ENCODE data around the gene NGDN.

The NGDN gene

GRCh38 chr14:23469906-23470403, 452 bp downstream of the NGDN start:
- DNase-seq (ENCODE audit: low read depth in 2 of 2) = no peak

GRCh38 chr14:23470947-23471346, 1.4 kb downstream of the NGDN start:
- DNase-seq (ENCODE audit: low read depth in 2 of 2) = no peak

- peak; percentile 9 to 45 for DNase-seq (ENCODE audit: low read depth in 2 of 2)
Measured at GRCh38 chr14:23478109-23478759, 8.7 kb downstream of the NGDN start.

- no peak for DNase-seq (ENCODE audit: low read depth in 2 of 2)
Measured at GRCh38 chr14:23481362-23481970, 12.0 kb downstream of the NGDN start.

- DNase-seq (ENCODE audit: low read depth in 2 of 2) = no peak
Measured at GRCh38 chr14:23481979-23482822, 12.7 kb downstream of the NGDN start.

GRCh38 chr14:23482823-23483148, 13.3 kb downstream of the NGDN start:
- DNase-seq (ENCODE audit: low read depth in 2 of 2) = no peak

GRCh38 chr14:23483236-23483854, 13.8 kb downstream of the NGDN start:
- DNase-seq (ENCODE audit: low read depth in 2 of 2) = no peak

- no peak for DNase-seq (ENCODE audit: low read depth in 2 of 2)
Measured at GRCh38 chr14:23485326-23485725, 15.8 kb downstream of the NGDN start.

GRCh38 chr14:23486036-23486435, 16.5 kb downstream of the NGDN start:
- no peak for DNase-seq (ENCODE audit: low read depth in 2 of 2)

GRCh38 chr14:23487216-23487615, 17.7 kb downstream of the NGDN start:
- DNase-seq (ENCODE audit: low read depth in 2 of 2) = no peak

- no peak for DNase-seq (ENCODE audit: low read depth in 2 of 2)
Measured at GRCh38 chr14:23492618-23493272, 23.2 kb downstream of the NGDN start.

GRCh38 chr14:23494223-23494622, 24.7 kb downstream of the NGDN start:
- DNase-seq (ENCODE audit: low read depth in 2 of 2) = no peak

- DNase-seq (ENCODE audit: low read depth in 2 of 2) = peak in 1 of 2 donors; percentile 2
Measured at GRCh38 chr14:23512156-23512555, 42.7 kb downstream of the NGDN start.

GRCh38 chr14:23513005-23513817, 43.7 kb downstream of the NGDN start:
- DNase-seq (ENCODE audit: low read depth in 2 of 2) = no peak

- no peak for DNase-seq (ENCODE audit: low read depth in 2 of 2)
Measured at GRCh38 chr14:23513818-23514643, 44.5 kb downstream of the NGDN start.

- DNase-seq (ENCODE audit: low read depth in 2 of 2) = no peak
Measured at GRCh38 chr14:23514644-23514957, 45.1 kb downstream of the NGDN start.

GRCh38 chr14:23517650-23518326, 48.3 kb downstream of the NGDN start:
- DNase-seq (ENCODE audit: low read depth in 2 of 2) = no peak

- no peak for DNase-seq (ENCODE audit: low read depth in 2 of 2)
Measured at GRCh38 chr14:23518709-23519108, 49.2 kb downstream of the NGDN start.

GRCh38 chr14:23520899-23521533, 51.5 kb downstream of the NGDN start:
- DNase-seq (ENCODE audit: low read depth in 2 of 2) = no peak
